Left kidney (tissue), 2 donors: Measurements from ENCODE around the gene RSF1. TPM values are rescaled to one million over a fixed set of nuclear protein-coding genes. Genes with fewer than 3 reads are reported as not detected.
"Not testable (repeated sequence)": the region's sequence is repeated elsewhere in the genome, so short reads cannot be mapped to it uniquely, and the experiment has no call there.

Experiments
- DNase-seq: peaks from one replicate; pipeline ENCODE4 v3.0.0-alpha.2; 2013
- polyA plus RNA-seq: library from polyadenylated mRNA; unstranded; fragments of 120-200 nt; gene quantifications from one replicate; pipeline ENCODE4 v1.2.1, GENCODE V29; 2013; ENCODE audit not compliant: insufficient read length

RSF1 gene
- polyA plus RNA-seq, 1 donor: 76.8 TPM

DNA sequence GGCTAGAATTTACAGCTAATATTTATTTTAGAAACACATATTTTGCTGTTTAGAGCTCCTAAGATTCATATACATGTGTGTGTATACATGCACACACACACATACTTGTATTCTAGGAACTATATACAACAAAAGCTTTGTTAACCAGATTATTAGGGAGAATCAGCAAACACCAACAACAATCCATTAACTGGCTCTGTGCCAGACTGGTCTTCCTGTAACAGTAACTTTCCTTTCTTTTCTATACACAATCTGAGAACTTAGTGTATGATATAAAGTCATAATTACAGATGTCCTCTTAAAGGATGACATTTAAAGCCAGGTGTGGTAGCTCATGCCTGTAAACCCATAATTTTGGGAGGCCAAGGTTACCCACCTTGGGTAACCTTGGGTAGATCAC, 133.4 kb downstream of the RSF1 start:
- no peak for DNase-seq

DNA sequence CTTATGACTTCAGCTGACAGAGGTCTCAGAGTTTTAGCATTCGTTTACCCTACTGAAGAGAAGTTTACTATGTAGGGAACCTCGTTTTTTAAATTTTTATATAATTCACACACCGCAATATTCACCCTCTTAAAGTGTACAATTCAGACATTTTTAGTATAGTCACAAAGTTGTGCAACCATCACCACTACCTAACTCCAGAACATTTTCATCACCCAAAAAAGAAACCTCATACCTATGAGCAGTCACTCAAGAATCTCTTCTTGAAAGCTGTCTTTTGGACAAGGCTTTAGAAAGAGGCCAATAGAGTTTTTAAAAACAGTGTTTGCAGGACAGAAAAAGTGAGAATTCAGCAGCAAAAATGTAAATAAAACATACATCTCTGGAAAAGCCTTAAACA, 143.4 kb downstream of the RSF1 start:
- DNase-seq: no peak

DNA sequence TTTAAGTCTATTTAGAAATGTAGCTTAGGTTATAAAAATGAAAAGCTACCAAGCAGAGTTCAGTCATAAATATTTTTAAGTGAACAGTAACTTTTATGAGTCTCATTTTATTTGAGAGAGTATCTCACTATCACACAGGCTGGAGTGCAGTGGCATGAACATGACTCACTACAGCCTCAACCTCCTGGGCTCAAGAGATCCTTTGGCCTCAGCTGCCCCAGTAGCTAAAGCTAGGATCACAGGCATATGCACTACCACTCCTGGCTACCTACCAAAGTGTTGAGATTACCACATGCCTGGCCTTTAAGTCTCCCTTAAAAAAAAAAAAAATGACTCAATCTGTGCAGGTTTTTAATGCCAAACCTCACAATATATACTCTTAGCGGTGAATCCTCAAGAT, 148.3 kb downstream of the RSF1 start:
- no peak for DNase-seq

DNA sequence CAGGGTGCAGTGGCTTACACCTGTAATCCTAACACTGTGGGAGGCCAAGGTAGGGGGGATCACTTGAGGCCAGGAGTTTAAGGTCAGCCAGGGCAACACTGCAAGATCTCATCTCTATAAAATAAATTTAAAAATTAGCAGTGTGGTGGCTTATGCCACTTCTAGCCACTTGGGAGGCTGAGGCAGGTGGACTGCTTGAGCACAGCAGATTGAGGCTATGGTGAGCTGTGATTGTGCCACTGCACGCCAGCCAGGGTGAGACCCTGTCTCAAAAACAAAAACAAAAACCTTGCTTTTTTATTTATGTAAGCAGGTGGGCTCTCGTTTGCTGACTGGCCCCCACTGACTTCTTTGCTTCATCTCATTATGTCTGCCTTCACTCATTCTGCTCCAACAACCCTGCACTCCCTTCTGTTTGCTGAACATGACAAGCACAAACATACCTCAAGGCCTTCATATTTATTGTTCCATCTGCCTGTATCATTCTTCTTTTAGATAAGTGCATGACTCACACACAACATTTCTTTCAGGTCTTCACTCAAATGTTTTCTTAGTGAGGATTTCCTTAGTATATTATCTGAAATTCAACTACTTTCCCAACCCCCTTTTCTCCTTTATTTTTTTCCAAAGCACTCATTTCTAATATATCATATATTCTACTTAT, 150.5 kb downstream of the RSF1 start:
- no peak for DNase-seq

DNA sequence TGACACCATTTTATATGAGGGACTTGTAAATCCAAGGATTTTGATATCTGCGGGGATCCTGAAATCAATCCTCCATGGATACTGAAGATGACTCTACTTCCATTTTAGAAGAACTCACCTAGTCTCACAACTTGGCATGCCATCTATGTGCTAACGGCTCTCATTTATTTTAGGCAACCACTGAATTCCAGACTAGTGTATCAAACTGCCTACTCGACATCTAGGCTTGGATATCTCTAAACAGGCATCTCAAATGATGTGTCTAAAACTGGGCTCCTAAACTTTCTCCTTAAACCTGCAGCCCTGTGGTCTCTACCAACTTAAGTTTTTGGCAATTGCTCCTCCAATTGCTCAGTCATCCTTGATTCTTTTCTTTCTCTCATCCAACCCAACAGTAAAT, 151.8 kb downstream of the RSF1 start:
- DNase-seq: no peak

DNA sequence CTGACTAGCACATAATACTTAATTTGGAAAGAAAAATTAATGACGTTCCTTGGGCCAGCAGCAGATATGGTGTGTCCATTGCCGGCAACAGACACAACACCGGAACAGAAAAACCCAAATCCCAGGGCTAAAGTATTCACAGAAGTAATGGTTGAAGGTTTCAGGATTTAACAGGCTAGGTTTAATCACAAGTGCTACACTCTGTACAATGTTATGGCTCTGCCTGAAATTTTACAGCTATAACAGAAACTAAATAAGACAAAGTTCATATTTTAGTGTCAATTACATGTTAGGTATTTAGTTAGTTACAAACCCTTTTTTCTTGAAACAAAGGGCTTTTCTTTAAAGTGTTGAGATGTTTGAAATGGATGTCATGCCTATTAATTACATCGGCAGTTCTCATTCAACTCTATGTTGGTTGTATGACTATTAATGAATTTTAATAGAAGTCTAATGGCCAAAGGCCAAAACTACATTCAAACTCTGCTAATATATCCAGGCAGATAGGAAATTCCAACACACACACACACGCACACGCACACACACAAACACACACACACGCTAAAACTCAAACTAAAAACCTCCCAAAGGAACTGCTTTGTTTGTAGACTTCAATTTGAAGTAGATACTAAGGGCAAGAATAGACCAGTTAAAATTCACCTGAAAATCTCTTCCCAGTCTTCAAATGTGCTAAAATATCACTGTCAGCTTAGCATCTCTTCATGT, 155.1 kb downstream of the RSF1 start:
- no peak for DNase-seq

DNA sequence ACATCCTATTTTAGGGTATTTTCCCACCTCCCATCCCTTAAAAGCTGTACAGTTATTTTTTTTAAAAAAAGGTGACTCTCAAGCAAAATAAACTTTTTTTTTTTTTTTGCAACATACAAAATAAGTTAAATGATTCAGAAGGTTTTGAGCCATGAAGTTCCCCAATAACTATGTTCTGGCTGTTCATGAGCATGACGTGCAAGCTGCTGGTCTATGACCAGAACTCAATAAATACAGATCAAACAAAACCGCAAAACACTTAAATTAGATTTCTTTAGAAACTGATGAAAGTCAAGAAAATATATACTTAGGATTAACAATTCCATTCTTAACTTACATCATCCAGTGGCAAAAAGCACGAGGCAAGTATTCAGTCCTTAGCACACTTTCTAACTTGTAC, 158.9 kb downstream of the RSF1 start:
- DNase-seq: no peak

DNA sequence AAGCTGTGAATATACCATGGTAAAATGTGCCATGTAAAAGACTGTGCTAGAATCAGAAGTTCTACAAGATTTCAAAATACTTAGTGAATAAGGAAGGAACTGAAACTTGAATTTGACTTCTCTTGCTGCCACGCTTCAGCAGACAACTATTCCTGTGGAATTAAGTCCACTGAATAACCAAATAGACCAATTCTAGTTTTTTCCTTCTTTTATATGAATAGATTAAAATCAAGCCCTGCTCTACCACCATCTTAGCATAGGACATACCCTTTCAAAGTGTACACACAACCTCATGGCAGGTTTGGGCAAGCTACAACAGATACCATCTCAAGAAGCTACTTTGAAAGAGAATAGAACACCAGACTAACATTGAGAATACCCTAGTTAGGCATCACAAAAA, 159.6 kb downstream of the RSF1 start:
- DNase-seq: no peak

DNA sequence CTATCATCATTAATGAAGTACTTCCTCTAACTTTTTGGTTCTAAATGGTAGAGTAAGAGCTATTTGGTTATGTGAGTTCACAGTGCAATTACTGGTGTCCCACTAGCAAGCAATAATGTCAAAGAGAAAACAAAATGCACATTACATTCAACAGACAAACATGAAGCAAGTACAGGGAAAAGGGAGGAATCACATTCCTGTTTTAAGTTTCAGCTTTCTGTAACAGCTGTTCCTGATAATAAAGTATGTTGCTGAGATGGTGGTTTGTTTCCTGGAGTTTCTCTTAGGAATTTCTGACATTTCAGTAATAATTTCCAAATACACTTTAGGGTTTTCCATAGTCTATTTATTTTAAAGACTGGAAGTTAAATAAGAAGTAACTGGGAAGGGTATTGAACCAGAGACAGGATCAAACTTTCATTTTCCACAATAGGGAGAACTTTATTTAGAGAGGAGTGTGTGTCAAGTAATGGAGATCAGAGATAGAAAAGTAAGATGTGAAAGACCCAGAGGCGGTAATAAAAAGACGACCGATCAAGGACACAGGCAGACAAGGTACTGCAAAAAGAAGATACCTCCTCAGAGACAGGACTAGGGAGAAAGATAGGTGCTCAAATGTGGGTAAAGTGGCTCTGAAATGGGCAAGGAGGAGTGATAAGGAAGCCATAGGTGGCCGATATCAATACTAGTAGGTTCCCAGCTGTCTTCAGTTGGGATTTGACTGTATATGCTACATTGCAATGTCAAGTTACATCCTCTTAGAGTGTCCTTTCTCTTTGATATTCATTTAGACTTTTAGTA, 162.1 kb downstream of the RSF1 start:
- peak; percentile 26 for DNase-seq

DNA sequence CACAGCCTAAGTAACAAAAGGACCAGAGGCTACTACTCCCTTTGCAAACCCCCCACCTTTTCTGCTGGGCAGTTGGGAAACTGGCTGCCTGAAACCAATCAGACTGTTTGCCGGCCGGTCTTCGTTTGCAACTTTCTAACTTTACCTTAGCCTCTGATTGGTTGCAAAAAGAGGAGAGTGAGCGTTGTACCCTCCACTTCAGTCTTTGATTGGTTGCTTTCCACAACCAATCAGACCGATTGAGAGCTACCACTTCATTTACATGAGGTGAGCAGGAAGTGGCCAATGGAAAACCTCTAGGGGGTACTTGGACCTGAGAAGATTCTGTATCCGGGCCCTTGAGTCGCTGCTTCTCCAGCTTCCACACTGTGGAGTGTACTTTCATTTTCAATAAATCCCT, 164.2 kb downstream of the RSF1 start:
- DNase-seq: no peak

DNA sequence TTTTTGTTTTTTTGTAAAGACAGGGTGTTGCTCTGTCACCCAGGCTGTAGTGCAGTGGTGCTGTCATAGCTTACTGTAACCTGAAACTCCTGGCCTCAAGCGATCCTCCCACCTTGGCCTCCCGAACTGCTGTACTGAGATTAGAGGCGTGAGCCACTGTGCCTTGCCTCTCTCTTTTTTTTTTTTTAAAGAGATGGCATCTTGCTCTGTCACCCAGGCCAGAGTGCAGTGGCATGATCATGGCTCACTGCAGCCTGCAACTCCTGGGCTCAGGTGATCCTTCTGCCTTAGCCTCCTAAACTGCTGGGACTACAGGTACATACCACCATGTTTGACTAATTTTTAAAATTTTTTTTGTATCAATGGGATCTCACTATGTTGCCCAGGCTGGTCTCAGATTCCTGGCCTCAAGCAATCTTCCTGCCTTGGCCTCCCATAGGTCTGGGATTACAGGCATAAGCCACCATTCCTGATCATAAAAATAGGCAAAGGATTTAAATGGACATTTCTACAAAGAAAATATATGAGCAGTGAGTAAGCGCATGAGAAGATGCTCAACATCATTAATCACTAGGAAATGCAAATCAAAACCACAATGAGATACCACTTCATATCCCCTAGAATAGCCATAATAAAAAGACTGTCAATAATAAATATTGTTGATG, 165.6 kb downstream of the RSF1 start:
- no peak for DNase-seq

DNA sequence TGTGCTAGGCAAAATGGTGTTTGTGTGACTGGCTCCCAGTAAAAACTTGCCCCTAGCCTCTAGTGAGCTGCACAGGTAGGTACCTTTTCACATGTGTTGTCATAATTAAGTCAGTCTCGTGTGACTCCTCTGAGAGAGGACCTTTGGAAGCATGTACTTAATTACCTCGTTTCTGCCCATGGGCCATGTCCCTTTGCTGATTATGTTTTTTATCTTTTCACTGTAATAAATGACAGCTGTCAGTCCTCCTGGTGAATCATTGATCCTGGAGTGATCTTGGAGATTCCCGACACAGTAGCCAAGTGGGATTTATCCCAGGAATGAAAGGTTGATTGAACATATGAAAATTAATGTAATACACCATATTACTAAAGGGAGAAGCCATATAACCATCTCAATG, 170.4 kb downstream of the RSF1 start:
- DNase-seq: no peak

DNA sequence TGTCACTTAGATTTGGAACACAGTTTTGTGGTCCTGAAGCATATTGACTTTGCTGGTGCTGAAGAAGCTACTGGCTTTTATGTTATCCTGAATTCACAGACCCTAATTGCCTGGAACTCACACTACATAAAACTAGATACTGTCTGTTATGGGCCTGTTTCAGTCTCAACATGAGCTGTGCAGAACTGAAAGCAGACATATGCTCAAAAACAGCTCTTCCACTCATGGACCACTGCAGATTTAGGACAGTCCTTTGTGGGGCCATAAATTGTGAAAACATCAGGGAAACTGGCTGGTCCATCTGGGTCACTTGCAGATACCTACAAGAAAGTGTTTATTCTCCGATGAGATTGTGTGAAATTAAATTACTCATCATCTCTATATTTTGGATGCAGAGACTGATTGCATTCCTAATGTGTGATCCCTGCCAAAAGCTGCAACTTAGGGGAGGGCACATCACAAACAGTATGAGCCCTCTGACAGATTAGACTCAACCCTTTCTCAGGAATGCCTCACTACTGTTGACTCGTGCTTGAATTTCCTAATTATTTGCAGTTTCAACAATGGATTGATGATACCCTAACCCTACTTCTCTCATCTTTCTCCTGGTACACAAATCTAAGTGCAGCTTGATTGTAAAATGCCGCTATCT, 172.7 kb downstream of the RSF1 start:
- no peak for DNase-seq

DNA sequence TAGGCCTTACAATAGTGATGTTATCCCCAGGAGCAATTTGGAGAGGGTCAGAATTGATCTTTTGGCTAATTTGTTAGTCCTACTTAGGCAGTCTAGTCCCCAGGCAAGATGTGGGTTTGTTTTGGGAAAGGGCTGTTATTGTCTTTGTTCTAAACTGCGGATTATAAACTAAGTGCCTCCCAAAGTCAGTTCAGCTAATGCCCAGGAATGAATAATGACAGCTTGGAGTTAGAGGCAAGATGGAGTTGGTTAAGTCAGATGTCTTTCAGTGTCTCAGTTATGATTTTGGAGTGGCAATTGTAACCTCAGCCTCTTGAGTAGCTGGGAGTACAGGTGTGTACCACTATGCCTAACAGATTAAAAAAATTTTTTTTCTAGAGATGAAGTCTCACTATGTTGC, 175.6 kb downstream of the RSF1 start:
- no peak for DNase-seq

DNA sequence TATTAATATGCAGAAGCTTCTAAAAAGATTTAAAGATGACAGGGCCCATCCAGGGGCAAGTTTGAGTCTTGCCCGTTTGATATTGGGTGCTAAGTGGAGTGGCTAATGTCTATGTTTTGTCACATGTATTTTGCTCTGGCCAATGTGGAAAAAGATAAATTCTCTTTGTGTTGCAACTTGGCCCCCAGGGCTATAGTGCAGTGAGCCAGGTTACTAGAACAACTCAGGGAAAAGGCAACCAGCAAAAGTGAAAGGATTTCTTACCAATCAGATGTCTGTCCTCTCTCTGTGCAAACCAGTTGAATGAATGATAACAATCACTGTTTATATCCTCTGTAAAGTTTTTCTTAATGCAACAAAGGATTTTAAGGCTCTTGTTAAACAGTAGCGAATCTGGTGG, 178.3 kb downstream of the RSF1 start:
- DNase-seq: no peak

DNA sequence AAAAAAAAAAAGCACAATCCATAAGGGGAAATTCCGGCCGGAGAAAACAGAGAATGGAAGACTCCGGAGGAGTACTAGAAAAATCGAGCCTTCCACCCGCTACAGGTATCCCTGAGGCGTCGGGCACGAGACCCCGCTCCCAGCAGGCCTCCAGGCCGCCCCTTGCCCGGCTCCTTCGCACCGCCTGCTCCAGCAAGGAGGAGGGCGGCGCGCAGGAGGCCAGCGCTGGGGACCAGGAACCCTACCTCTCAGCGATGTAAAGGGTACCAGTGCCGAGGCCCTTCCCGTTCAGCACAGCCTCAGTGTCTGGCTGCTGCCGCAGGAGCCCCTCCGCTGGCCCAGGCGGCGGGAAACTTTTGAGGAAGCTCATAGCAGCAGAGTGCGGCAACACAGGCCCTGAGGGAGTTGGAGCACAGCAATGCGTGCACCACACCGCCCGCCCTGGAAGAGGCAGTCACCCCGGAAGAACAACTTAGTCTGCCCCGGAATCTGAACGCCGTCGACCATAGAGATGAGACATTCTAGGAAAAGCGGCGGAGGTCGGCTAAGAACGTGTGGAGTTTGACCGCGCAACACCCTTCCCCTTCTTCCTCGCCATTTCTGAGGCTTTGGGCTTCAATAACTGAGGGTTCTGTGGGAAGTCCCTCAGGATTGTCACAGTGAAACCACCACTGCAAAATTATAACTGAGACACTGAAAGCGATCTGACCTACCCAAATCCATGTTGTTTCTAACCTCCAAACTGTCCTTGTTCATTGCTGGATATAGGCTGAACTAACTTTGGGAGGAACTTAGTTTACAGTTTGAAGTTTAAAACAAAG, 183.0 kb downstream of the RSF1 start, which contains the start of gene CLNS1A:
Gene CLNS1A, minus strand, starts transcription at position 450 of the 821 bp plus-strand sequence. Its CDS starts 80 bp downstream, at position 370.
- DNase-seq: peak; percentile 88

DNA sequence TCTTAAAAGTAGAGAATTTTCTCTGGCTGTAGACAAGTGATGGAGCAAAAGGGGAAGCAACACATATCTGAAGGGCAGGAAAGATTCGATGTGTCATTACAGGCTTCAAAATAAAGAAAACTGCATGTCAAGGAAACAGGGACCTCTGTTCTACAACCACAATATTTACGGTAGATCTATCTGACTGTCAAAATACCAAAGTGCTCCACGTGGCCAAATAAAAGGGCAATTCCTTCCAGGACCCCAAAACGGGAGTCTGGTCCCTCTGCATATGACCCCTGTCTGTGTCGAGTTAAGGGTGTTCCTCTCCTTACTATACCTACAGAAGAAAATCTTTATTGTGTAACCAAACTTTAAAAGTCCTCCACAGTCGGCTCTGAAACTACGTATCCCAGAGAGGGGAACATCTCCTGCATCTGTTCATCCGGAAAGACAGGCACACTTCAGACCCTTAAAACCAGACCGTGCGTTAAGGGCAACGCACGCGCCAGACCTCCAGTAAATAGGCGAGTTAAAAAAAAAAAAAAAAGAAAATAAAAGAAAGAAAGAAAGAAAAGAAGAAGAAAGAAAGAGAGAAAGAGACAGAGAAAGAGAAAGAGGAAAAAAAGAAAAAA, 183.7 kb downstream of the RSF1 start:
- no peak for DNase-seq

DNA sequence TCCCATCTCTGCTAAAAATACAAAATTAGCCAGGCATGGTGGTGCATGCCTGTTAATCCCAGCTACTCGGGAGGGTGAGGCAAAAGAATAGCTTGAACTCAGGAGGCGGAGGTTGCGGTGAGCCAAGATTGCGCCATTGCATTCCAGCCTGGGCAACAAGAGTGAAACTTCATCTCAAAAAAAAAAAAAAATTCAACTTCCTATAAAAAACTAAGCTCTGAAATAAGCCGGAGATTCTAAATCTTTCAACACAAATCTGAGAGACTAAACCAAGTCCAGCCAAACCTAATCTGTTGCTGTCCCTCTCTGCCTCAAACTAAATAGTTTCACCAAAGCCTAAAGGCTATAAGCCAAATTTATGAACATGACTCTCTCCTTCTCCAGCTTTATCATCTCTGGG, 186.6 kb downstream of the RSF1 start:
- not testable (repeated sequence) for DNase-seq

DNA sequence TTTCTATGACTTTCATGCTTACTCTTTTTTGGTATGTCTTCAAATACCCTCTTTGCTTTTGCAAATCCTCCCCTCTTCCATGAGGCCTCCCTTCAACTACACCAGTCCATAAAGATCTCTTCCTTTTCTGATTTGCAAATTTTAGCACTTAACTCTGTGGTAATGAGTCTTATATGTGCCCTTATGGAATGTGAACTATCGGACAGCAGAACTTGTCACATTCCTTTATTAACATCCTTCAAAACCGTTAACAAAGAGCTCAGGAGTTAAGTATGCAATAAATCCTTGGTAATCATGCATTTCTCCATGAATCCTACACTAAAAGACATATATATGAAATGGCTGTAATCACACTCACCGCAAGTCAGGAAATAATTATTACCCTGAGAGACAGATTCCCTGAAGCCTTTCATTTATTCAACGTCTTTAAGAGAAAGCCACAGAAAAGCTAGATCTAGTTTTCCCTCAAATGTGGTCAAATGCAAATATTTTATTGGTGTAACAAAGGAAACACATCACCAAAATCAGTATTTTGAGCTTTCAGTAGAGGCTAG, 190.3 kb downstream of the RSF1 start:
- DNase-seq: no peak

DNA sequence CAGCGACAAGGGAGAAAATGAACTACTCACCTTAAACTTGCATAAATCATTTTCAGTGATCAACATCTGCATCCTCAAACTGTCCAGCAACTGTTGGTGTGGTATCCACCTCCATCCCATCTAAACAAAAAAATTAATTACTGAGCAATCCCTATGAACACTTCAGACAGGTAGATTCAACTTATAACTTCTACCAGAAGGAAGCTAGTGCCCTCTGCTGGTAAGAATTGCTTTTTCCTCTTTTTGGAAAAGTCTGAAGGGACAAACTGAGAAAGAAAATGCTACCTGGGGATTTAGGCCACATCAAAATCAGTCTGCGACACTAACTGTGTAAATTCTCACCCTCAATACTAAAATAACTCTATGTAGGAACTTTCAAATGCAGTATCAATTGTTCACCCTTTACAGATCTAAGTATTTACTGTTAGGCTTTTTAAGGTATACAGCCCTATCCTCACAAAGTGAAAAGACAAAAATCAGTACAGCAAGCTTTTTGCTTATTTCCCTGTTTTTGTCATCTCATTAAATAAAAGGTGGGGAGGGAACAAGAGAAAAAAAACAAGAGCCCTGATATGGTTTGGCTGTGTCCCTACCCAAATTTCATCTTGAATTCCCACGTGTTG, 200.8 kb downstream of the RSF1 start:
- peak; percentile 51 for DNase-seq
